ENCODE results near the gene MBP.

DNA sequence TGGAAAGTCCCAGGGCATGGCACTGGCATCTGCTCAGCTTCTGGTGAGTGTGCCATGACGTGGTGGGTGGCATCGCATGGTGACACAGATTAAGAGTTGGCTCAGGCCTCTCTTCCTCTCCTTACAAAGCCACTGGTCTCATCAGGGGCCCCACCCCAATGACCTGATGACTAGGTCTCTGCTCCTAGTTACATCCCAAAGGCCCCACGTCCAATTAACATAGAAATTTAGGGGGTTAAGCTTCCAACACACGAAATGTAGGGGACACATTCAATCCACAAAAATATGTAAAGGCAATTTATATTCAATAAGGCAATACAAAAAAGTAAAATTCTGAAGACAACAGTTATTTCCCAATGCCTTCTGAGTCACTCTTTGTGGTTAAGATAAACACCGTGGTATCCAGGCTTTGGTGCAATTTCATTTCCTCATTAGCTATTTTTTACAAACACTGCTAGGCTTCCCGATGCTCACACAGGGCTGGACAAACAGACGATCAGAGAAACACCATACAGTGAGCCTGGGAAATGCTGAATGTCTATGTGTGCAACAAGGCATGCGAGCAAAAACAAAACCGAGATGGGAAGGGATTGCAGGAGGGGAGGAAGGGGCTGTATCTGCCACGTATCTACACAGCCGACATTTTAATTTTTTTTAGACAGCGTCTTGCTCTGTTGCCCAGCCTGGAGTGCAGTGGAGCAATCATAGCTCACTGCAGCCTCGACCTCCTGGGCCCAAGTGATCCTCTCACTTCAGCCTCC is 67.2 kb downstream of the MBP start:
- TF ChIP-seq CTCF (conservative IDR thresholded peaks at IDR 0.05 in 1 of 2, IDR thresholded peaks at IDR 0.05 in 1 of 2; ENCODE audit: low read depth in 1 of 2, low read length in 2 of 2) (no peak), EZH2 (IDR thresholded peaks at IDR 0.05; ENCODE audit: low read length, missing control alignments) (no peak)
